Activated CD4-positive, alpha-beta T cell treated with anti-CD3 and anti-CD28 coated beads, Interleukin-2, Interleukin-4, amounts not matched to agents 100 ng/mL and 50 ng/mL, durations not matched to agents 16 hours and 8 hours (primary cell): ENCODE data around the gene ADAMTSL5.
A peak's percentile ranks its signal among the peaks of the same experiment; 100 is the strongest.
"Not testable (repeated sequence)": the region's sequence is repeated elsewhere in the genome, so short reads cannot be mapped to it uniquely, and the experiment has no call there.

Experiments
- DNase-seq: peaks from one replicate; pipeline ENCODE4 v3.0.0-alpha.2; 2020; ENCODE audit warnings: low spot score

ADAMTSL5 gene

DNA sequence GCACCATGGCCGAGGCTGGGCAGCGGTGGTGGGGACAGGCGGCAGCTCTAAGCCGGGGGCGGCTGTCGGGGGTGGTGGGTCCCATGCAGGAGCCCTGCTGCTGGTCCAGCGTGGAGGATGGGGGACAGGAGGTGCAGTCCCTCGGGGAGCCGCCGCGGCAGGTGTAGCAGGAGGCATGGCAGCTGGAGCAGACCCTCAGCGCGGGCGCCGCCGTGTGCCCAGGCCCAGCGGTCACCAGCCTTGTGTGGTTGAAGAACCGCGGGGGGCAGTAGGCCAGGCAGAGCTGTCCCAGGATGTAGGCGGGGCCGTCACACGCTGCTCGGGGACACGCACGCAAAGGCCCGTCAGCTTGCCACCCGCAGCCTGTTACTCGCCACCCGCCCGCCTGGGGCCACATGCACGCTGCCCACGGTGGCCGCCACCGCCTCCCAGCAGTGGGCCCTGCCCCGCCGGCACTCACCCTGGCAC, 30.9 kb downstream of the ADAMTSL5 start:
- DNase-seq = no peak

DNA sequence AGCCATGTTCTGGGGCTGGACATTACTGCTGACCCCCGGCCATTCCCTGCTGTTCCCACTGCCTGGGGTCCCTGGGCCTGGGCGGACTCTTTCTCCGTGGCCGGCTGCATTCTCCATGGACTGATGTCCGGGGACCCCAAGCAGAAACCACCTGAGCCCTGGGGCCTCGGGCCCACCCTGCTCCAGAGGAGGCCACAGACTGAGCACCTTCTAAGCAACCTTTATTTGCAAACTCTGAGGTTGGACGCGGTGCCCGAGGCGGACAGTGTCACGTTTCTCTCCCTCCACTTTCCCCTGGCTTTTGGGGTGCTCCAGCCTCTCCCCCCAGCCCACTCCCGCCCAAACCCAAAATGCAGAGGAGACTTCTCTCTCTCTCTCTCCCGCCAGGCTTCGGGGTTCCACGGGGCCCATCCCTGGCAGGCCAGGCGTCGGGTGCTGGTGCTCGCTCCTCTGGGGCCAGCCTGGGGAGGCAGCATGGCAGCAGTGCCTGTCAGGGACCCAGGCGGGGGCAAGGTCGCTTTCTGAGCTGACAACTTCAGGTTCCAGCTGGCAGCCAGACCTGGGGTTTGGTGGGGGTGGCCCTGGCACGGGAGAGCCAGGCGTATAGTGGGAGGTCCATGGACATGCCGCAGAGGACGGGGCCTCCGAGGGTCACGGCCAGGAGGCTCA, 31.5 kb downstream of the ADAMTSL5 start:
- no peak for DNase-seq

DNA sequence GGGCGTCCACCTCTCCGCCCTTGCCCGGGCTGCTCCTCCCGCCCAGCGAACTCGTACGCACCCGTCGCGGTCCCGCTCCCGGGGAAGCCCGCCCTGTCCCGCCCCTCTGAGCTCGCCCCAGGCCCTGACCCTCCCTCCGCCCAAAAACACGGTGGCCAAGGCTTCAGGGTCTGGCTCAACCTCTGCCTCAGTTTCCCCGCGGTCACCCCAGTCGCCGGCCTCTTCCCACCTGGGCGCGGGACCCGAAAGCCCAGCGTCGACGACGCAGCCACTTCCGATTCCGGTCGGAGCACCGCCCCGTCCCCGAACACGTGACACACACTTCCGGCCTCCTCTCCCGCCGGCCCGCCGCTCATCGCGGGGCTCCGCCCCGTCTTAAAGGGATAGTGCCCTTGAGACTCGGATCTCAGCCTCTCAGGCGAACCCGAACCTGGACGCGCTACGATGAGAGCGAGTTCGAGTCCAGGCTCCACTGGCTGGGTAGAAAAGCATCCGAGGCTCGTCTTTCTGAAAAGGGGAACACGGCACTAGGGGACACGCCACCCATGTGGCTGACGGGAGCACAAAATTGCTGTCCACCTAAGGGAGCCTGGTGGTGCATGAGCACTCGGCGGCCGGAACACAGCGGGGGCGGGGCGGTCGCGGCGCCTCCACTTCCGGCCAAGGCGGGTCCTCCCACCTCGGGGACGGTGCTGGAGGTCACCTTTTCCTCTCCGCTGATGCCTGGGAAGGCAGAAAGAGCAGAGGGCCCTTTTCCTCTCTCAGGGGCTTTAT, 33.7 kb downstream of the ADAMTSL5 start, which contains the start of gene C19orf25:
Gene C19orf25 (minus strand): TSS at position 282 of the 774 bp plus-strand sequence. CDS start 312 bp downstream, outside the sequence.
- peak; percentile 96 for DNase-seq

DNA sequence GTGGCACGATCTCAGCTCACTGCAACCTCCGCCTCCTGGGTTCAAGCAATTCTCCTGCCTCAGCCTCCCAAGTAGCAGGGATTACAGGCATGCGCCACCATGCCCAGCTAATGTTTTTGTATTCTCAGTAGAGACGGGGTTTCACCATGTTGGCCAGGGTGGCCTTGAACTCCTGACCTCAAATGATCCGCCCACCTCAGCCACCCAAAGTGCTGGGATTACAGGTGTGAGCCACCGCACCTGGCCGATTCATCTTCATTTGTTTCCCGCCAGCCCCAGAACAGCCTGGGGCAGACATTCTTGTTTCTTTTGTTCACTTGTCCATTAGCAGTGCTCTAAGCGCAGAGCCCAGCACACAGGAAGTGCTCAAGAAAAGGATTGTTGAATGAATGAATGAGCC, 35.8 kb downstream of the ADAMTSL5 start:
- DNase-seq = not testable (repeated sequence)

DNA sequence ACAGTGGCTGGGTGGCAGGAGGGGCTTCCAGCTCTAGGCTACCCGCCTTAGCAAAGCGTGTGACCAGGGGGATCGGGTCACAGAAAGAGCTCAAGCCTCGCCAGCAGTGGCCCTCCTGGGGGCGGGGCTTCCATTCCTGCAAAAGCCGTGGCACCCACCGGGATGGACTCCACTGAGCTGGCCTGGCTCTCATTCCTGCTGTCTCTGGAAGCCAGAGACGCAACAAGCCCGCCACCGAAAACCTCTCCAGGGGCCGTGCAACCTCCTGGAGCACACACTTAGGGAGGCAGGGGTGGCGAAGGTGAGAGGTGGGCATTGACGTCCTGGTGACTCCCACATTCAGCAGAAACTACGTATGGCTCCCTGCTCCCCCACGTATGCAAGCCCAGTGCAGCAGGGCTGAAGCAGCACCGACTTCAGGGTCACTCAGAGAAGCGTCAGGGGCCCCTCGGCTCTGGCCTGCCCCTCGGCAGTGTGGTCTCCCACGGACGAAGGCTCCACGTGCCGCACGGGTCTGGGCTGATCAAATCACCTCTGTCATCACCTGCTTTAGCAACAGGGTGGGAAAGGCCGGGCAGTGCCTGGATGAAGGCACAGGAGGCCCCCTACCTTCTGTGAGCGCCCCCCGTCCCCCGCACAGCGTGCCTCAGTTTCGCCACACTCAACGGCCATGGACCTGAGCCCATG, 36.9 kb downstream of the ADAMTSL5 start:
- no peak for DNase-seq

DNA sequence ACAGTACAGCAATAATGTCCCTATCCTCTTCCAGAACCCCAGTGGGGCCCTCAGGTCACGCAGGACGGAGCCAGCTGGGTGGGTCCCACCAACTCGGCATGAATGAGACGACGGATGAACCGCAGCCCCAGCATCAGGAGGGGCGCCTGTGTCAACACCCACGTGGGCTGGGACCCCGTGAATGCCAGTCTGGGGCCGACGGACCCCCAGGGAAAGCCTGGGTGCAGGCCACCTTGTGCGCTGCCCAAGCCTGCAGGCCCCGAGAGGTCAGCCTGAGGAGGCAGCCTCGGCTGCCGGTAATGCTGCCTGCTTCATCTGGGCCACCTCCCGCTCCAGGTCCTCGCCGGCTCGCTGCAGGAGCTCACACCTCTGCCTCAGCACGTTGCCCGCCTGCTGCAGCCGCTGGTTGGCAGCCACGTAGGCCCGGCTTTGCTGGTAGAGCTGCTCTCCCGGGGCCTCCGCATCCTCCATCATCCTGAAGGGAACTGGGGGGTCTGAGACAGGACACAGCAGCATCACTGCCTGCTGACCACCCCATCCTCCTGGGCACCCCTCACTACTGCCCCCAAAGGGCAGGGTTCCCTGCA, 38.0 kb downstream of the ADAMTSL5 start:
- DNase-seq = no peak

- DNase-seq = no peak
Observed at GRCh38 chr19:1474011-1474764, 38.6 kb downstream of the ADAMTSL5 start.

DNA sequence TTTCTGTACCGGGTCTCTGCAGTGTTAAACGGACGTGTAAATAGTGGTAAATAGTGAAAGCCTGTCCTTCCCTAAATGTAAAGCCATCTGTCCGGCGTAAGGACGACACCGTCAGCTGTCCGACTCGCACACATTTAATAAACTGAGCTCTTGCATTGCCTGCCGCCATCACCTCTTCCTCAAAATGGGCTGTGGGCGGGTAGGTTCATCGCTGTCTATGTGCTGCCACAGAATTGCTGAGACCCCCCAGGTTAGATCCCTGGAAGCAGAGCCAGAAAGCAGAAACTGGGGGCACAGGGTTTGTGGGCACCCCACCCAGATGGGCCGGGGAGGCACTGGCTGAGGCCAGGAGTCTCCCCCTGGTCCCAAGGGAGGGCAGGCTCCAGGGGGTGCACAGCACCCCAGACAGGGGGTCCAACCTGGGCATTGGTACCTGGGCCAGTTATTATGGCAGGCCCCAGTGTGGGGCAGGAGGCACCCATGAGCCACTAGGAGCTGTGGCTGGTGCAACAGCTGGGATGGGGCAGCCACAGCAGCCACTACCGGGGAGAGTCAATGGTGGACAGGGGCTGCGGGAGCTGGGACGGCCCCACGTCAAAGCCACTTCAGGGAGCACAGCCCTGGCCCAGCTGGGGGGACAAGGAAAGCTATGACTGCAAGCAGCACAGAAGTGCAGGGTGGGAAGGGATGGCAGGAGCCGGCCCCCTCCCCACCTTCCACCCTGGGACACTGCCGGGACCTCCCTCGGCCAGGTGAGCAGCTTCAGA, 39.6 kb downstream of the ADAMTSL5 start:
- DNase-seq = no peak

- no peak for DNase-seq
Observed at GRCh38 chr19:1472231-1473084, 40.4 kb downstream of the ADAMTSL5 start.

DNA sequence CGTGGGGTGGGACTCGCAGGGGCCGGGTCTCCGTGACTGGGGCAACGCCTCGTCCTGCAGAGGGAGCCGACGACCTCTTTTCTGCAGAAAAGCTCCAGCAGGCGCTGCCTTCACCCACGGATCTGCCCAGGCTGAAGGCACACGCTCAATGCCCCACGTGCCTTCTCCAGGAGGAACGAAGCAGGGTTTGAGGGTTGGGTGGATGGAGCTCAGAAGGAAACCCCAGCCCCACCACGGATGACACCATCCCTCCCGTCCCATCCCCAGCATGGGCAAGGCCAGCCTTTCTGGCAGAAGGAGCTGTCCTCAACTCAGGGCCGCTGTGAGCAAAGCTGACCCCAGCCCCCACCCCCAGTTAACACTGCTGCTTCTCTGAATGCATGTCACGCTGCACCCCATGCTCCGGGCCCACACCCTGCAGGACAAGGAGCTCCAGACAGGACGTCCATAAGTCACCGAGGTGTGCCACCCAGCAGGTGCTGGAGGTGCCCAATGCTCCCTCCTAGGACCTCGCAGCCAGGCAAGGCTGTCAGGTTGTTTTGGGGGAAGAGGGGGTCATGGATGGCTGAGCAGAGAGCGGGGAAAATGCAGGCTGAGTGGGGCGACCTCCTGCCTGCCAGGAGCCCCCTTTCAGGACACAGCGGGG, 41.2 kb downstream of the ADAMTSL5 start:
- DNase-seq = no peak

DNA sequence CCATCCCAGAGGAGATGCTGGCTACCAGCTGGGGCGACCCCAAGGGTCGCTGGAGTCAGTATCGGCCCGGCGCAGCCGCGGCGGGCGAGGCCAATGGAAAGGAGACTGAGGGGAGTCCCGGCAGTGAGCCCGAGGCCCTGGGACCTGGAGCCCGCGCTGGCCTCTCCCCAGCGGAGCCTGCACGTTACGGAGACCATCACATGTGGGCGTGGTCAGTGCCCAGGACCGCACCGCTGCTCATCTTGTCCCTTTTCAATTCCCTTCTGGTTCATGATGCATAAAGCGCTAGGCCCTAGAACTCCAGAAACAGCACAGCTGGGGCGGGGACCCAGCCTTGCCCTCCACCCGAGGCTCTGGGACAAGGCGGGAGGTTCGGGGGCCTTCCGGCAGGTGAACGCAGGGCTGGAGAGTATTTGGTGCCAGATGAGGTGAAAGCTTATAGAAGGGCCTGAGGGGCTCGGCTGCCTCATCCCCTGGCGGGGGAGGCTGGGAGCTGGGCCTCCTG, 41.8 kb downstream of the ADAMTSL5 start:
- no peak for DNase-seq

- DNase-seq = peak; percentile 66
Observed at GRCh38 chr19:1470305-1471009, 42.4 kb downstream of the ADAMTSL5 start.

- DNase-seq = no peak
Observed at GRCh38 chr19:1470055-1470304, 42.8 kb downstream of the ADAMTSL5 start.

GRCh38 chr19:1469255-1470054, 43.4 kb downstream of the ADAMTSL5 start:
- DNase-seq = no peak

DNA sequence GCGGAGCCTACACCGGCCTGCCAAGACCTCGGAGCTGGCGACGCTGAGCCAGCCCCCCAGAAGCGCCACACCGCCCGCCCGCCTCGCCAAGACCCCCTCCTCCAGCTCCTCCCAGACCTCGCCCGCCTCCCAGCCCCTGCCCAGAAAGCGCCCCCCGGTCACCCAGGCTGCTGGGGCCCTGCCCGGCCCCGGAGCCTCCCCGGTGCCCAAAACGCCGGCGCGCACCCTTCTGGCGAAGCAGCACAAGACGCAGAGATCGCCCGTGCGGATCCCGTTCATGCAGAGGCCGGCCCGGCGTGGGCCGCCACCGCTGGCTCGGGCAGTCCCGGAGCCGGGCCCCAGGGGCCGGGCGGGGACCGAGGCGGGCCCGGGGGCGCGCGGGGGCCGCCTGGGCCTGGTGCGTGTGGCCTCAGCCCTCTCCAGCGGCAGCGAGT, 44.0 kb downstream of the ADAMTSL5 start:
- DNase-seq = peak; percentile 44

DNA sequence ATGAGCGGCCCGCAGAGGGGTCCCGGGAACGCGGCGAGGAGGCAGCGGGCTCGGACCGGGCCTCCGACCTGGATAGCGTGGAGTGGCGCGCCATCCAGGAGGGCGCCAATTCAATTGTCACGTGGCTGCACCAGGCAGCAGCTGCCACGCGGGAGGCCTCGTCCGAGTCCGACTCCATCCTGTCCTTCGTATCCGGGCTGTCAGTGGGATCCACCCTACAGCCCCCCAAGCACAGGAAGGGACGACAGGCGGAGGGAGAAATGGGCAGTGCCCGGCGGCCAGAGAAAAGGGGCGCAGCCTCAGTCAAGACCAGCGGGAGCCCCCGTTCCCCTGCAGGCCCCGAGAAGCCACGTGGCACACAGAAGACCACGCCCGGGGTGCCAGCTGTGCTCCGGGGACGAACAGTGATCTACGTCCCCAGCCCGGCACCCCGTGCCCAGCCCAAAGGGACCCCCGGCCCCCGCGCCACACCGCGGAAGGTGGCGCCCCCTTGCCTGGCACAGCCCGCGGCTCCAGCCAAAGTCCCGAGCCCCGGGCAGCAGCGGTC, 44.5 kb downstream of the ADAMTSL5 start:
- DNase-seq = no peak

- no peak for DNase-seq
Observed at GRCh38 chr19:1467490-1468273, 45.1 kb downstream of the ADAMTSL5 start.
